Panc1 (cell line): ENCODE data around the gene MAPK6. TPM values are rescaled to one million over a fixed set of nuclear protein-coding genes. Genes with fewer than 3 reads are reported as not detected.

ENCODE experiments used
- ATAC-seq: fragments of 200-7000 bp; cut with Tn5 transposase; 2 replicates; pipeline ENCODE4 v1.9.1; 2020; ENCODE audit warnings: mild to moderate bottlenecking, moderate library complexity
- BruUV-seq: library from RNA; stranded (reverse); fragments of 400-500 nt; replicated peaks from 2 replicates; lab custom pipeline; 2021; lab: Mats Ljungman, UMichigan
- CTCF ChIA-PET: fragments of 300-600 bp; sonication (Branson Sonifier 250); formaldehyde crosslinking; loops from one replicate; lab custom pipeline; 2022; ENCODE audit warnings: antibody characterized with exemption; lab: Charles Lee
- POLR2A ChIA-PET: fragments of 300-600 bp; sonication (Branson Sonifier 250); formaldehyde crosslinking; loops from one replicate; lab custom pipeline; 2022; ENCODE audit warnings: antibody characterized with exemption; lab: Charles Lee
- DNase-seq: peaks from one replicate; pipeline ENCODE4 v3.0.0-alpha.2; 2010; ENCODE audit warnings: low read depth, low spot score
- H3K27ac ChIP-seq: 2 replicates; pipeline ENCODE4 v1.5.1; 2011; ENCODE audit warnings: mild to moderate bottlenecking, low read length, inconsistent platforms
- H3K27me3 ChIP-seq: fragments of 200-500 bp; sonication (Bioruptor generic); 2 replicates; pipeline ENCODE4 v1.6.0; 2014; ENCODE audit warnings: low read length, inconsistent platforms; ENCODE audit not compliant: control insufficient read depth, insufficient read depth
- H3K36me3 ChIP-seq: fragments of 200-500 bp; sonication (Bioruptor generic); 2 replicates; pipeline ENCODE4 v1.5.1; 2014; ENCODE audit warnings: inconsistent platforms, mild to moderate bottlenecking, low read length, moderate library complexity; ENCODE audit not compliant: control insufficient read depth, insufficient read depth
- H3K4me1 ChIP-seq: 2 replicates; pipeline ENCODE4 v1.5.1; 2011; ENCODE audit warnings: inconsistent platforms, mild to moderate bottlenecking, low read length, moderate library complexity; ENCODE audit not compliant: control insufficient read depth, insufficient read depth
- H3K4me3 ChIP-seq, 2 experiments: 2 replicates each; pipeline ENCODE4 v1.5.1; 2011 to 2012; ENCODE audit warnings: low read depth in 2 of 2, low read length in 2 of 2, mild to moderate bottlenecking in 2 of 2, inconsistent platforms in 1 of 2, moderate library complexity in 1 of 2
- H3K9me3 ChIP-seq: fragments of 200-500 bp; sonication (Bioruptor generic); 2 replicates; pipeline ENCODE4 v1.5.1; 2014; ENCODE audit warnings: low read depth, mild to moderate bottlenecking, inconsistent platforms, low read length, moderate library complexity; ENCODE audit not compliant: control insufficient read depth, insufficient read depth
- CTCF ChIP-seq: fragments of 450-650 bp; IDR thresholded peaks from 2 replicates; pipeline ENCODE4 v1.5.1; 2017; ENCODE audit warnings: mild to moderate bottlenecking
- POLR2AphosphoS5 ChIP-seq: IDR thresholded peaks from 2 replicates; pipeline ENCODE4 v1.6.1; 2012; ENCODE audit warnings: mild to moderate bottlenecking, low read depth, low read length, moderate library complexity
- SIN3A ChIP-seq: IDR thresholded peaks from 2 replicates; pipeline ENCODE4 v1.6.1; 2012; ENCODE audit warnings: low read depth, mild to moderate bottlenecking, low read length, moderate library complexity, borderline replicate concordance; ENCODE audit not compliant: insufficient read depth
- TCF7L2 ChIP-seq: IDR thresholded peaks from 2 replicates; pipeline ENCODE4 v1.6.1; 2011; ENCODE audit warnings: mild to moderate bottlenecking, low read depth, low read length, inconsistent platforms
- in situ Hi-C: cut with HindIII; loops from 2 replicates; pipeline ENCODE4 v1.10.0; 2016; ENCODE audit warnings: low sequenced_read_pairs, low pct_unique_long_range_greater_than_20kb
- intact Hi-C: fragments of 100-400 bp; cut with micrococcal nuclease; formaldehyde crosslinking; loops from one replicate; pipeline ENCODE4 v1.10.0; 2022; ENCODE audit not compliant: unreplicated experiment
- total RNA-seq: library from RNA; stranded (reverse); gene quantifications from one replicate; pipeline ENCODE4 v1.2.1, GENCODE V29; 2021; ENCODE audit not compliant: unreplicated experiment
- TF ChIP-seq, protein P1 (sequence below), 2 experiments: IDR thresholded peaks; 2 replicates each; pipeline ENCODE4 v1.6.1; 2011 to 2012; ENCODE audit warnings: low read depth in 2 of 2, control low read depth in 1 of 2, low read length in 1 of 2, mild to moderate bottlenecking in 1 of 2, moderate library complexity in 1 of 2; ENCODE audit not compliant: insufficient read depth in 1 of 2

MAPK6 gene
- total RNA-seq, 1 experiment from 2014 or later = 66.6 TPM

DNA sequence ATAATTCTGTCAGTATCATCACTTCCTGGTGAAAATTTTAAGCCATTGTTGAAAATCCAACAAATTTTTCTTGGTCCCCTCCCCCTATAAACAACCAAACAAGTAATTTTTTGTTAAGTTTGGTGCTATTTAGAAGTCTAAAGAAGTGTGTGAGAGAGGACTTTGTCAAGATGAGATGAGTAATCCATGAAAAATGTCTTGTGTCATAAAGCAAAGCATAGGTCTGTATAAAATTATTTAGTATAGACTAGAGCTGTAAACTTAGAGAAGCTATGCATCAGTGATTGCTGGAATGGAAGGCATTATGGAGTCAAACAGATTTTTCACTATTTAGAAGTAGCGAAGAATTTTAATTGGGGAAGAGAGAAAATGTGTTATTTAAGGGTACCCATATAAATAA is 31.4 kb downstream of the MAPK6 start:
- Histone ChIP-seq H3K9me3 (no peaks in the 10 kb centered on the region), H3K27ac (no peak overlapping the region), H3K4me3 (no peak overlapping the region), H3K27me3 (no peaks in the 10 kb centered on the region), H3K36me3 (peaks cover 9% of the 10 kb centered on the region), H3K4me1 (peaks cover 19% of the 10 kb centered on the region)
- no peak for DNase-seq
- no peak for ATAC-seq
- TSS peak; percentile 40 for BruUV-seq
- in situ Hi-C loops = no loop called here
- intact Hi-C loops = no loop called here
- TF ChIP-seq CTCF = no peak
- no peak for TF ChIP-seq TCF7L2
- TF ChIP-seq, protein P1, sequence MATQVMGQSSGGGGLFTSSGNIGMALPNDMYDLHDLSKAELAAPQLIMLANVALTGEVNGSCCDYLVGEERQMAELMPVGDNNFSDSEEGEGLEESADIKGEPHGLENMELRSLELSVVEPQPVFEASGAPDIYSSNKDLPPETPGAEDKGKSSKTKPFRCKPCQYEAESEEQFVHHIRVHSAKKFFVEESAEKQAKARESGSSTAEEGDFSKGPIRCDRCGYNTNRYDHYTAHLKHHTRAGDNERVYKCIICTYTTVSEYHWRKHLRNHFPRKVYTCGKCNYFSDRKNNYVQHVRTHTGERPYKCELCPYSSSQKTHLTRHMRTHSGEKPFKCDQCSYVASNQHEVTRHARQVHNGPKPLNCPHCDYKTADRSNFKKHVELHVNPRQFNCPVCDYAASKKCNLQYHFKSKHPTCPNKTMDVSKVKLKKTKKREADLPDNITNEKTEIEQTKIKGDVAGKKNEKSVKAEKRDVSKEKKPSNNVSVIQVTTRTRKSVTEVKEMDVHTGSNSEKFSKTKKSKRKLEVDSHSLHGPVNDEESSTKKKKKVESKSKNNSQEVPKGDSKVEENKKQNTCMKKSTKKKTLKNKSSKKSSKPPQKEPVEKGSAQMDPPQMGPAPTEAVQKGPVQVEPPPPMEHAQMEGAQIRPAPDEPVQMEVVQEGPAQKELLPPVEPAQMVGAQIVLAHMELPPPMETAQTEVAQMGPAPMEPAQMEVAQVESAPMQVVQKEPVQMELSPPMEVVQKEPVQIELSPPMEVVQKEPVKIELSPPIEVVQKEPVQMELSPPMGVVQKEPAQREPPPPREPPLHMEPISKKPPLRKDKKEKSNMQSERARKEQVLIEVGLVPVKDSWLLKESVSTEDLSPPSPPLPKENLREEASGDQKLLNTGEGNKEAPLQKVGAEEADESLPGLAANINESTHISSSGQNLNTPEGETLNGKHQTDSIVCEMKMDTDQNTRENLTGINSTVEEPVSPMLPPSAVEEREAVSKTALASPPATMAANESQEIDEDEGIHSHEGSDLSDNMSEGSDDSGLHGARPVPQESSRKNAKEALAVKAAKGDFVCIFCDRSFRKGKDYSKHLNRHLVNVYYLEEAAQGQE (IDR thresholded peaks at IDR 0.05; ENCODE audit: insufficient read depth in 1 of 2, low read depth in 2 of 2, low read length in 1 of 2) = no peak
- no peak for TF ChIP-seq SIN3A
- no peak for TF ChIP-seq POLR2AphosphoS5
- CTCF ChIA-PET = interaction anchor here (1.0 kb wide), 1 partner anchor 10 kb away, joined by 4 read pairs; no protein-coding TSS in a partner anchor
- POLR2A ChIA-PET = no interaction called here

DNA sequence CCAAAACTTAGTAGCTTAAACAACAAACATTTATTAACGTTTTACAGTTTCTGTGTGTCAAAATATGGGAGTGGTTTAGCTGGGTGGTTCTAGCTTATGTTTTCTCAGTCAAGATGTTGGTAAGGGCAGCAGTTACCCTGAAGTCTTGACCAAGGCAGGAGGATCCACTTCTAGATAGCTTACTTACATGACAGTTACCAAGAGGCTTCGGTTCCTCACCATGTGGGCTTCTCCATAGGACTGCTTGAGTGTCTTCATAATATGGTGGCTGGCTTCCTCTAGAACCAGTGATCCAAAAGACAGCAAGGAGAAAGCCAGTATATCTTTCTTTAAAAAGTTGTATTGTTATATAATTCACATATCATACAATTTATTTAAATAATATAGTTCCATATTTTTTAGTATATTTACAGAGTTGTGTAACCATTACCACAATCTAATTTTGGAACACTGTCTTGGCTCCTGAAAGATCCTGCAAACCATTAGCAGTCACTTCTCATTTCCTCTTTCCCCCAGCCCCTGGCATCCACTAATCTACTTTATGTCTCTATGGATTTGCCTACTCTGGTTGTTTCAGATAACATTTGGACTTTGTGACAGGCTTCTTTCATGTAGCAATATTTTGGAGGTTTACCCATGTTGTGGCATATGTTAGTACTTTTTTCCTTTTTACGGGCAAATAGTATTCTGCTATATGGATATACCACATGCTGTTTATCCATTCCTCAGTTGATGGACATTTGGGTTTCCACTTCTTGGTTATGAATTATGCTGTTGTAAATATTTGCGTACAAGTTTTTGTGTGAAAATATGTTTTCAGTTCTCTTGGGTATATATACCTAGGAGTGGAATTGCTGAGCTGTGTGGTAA is 33.3 kb downstream of the MAPK6 start:
- POLR2A ChIA-PET = interaction anchor here (0.6 kb wide), 1 partner anchor 22 kb away, joined by 3 read pairs; no protein-coding TSS in a partner anchor
- no peaks in the 10 kb centered on the region for H3K27me3 ChIP-seq
- H3K4me1 ChIP-seq = peaks cover 32% of the 10 kb centered on the region
- H3K36me3 ChIP-seq = peaks cover 6% of the 10 kb centered on the region; the same call in 1 of the 2 replicates
- no peak overlapping the region for H3K4me3 ChIP-seq
- no peaks in the 10 kb centered on the region for H3K9me3 ChIP-seq
- DNase-seq = no peak
- intact Hi-C loops (no loop called here), in situ Hi-C loops (no loop called here)
- TF ChIP-seq TCF7L2 (no peak), POLR2AphosphoS5 (no peak), SIN3A (no peak), CTCF (no peak)
- TF ChIP-seq, protein P1 (IDR thresholded peaks at IDR 0.05; ENCODE audit: insufficient read depth in 1 of 2, low read depth in 2 of 2, low read length in 1 of 2) = no peak
- H3K27ac ChIP-seq = no peak overlapping the region
- no peak for ATAC-seq
- no TSS peak for BruUV-seq
- CTCF ChIA-PET = interaction anchor here (0.7 kb wide), 1 partner anchor 87 kb away, joined by 3 read pairs; no protein-coding TSS in a partner anchor
